Stimulated activated CD4-positive, alpha-beta T cell treated with anti-CD3 and anti-CD28 coated beads, Interleukin-1b, Interleukin-23, amount 100 ng/mL, for 24 hours (primary cell): ENCODE results near the gene DNM3.

ENCODE experiments used
- DNase-seq, 4 experiments: peaks; one replicate each; pipeline ENCODE4 v3.0.0-alpha.2; 2020; ENCODE audit warnings: low read depth in 4 of 4, low spot score in 1 of 4

The DNM3 gene

DNA sequence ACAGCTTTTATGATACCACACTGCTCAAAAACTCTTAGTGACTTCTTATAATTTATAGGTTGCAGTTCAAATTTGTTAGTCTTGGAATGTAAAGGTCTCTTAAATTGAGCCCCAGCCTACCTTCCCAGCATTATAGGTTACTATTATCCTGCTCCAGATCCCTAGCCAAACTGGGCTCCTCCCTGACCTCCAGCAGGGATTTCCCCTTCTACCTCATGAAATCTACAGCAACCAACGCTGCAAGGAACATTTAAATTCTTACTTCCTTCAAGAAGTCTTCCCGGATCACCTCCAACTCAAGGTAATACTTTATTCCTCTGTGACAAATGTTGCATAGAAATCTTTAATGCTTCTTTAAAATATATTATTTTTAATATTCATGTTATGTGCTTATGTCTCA is 324.1 kb downstream of the DNM3 start:
- no peak for DNase-seq

DNA sequence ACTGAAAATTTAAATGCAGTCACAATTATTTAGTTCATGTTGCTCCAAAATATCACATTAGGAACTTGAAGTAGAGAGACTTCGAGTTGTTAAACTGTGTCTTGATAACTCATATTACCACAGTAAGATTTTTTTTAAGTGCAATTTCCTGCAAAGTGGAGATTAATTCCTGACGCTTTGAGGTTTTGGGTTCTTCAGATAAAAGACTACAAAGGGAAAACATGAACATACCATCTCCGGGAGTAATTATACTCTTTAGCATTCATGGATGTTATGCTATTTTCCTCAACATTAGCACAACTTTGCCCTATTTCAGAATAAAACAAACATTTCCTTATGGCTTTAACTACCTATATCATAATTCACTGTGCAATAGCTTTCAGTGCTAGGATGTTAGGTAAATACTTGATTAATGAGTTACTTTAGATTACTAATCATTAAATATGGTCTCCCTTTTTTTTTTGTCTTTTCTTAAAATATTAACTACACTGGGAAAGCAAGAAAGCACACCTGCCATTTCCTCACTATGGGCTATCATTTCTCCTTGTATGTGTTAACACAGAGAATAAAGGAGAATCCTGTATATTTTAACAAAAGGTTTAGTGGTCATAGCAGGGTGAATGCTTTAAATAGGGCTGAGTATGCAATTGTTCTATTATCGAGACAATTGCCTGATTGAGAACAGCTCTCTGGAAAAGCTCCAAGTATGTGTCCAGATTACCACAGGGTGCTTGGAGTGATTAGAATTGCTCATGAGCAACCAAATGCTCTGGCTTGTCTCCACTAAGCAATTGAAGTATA is 326.7 kb downstream of the DNM3 start:
- no peak for DNase-seq

GRCh38 chr1:172168597-172168872 is 327.2 kb downstream of the DNM3 start:
- no peak for DNase-seq

DNA sequence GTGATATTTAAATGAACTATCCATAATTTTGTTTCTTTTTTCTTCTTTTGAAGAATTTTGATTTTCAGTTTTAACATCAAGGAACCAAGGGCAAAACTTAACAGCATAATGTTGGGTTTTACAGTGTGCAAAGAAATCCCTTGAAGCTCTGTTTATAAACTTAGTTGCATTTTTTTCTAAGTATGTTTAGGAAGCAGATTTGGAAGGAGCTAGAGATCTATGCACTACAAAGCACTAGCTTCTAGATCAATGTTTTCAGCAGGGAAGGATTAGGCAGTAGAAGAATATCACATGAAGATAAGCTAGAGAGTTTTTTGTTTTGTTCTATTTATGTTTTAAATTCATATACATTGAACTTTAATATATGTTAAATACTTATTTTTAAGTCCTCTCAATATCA is 328.5 kb downstream of the DNM3 start:
- no peak for DNase-seq

GRCh38 chr1:172172352-172172831 is 331.1 kb downstream of the DNM3 start:
- DNase-seq = no peak

DNA sequence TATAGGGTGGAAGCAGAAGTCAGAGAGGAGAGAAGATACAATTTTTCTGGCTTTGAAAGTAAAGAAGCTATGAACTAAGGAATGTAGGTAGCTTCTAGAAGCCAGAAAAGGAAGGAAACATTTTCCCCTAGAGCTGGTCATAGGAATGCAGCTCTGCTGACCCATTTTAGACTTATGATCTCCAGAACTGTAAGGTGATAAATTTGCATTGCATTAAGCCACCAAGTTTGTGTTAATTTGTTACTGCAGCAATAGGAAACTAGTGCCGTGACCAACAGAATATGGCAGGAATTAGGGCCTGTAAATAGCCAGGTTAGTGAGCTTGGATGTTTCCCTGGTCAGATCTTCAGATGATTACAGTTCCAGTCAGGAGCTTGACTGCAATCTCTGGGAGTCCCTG is 334.9 kb downstream of the DNM3 start:
- DNase-seq = no peak

GRCh38 chr1:172177849-172178248 is 336.6 kb downstream of the DNM3 start:
- DNase-seq = no peak

DNA sequence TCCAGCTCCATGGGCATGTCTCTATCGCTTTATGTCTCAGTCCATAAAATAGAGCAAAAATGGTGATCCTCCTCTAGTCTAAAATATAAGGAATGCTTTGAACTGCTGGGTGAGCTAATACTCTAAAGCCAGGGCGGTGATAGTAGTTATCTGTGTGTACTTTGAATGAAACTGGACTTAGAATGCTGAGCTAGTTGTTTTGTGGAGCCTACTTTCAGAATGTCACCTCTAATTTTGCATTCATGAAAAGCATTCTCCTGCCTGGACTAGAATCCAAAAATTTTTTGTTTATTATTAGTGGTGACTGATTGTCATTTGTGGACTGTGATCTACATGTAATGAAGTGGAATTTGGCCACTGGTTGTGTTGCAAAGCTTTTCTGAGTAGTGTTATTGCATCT is 337.6 kb downstream of the DNM3 start:
- DNase-seq = no peak

DNA sequence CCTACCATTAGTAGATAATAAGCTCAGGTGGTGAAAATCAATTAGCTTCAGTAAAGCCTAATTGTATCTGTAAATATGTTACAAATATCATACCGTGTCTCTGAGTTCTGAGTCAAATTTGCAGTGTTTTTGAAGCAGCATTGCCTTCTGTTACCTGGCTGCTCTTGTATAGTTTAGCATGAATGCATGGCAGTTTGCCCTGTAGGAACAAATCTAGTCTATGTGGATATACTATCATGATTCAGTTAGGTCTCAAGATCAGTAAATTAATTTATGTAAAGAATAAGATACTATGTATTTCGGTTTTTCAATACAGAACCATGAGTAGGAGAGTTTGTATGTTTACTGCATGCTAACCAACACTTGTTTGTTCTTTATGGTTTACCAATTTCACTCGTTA is 338.6 kb downstream of the DNM3 start:
- DNase-seq = no peak

- DNase-seq = peak in 2 of 4 experiments; percentile 9 to 20
These were observed 339.4 kb downstream of the DNM3 start for GRCh38 chr1:172180501-172181285.

DNA sequence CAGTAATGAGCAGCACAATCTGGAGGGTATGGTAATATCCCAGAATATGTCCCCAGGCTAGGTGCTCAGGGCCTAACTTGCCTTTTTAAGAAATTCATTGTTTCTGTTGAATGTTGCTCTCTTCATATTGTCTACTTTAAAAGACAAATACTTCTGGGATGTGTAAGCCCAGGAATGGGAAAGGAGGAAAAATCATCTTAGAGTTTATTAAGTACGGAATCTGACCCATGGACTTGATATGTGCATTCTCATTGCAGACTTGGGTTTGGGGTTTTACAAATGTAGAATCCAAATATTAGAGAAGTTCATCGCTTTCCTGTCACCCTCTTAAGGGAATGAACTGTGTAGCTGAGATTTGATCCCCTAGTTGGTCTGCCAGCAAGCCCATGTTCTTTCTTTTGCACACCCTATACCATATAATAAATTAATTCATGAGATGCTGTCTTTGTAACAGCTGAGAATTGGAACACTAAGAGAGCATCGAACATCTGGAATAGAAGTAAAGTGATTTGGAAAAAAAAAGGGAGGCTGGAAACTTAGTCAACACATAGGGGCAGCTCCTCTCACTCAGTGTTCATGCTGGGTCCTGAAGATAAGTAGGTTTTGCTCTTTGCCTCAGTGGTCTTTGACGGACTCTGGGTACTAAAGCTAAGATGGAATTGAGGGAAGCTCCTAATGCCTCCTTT is 343.4 kb downstream of the DNM3 start:
- no peak for DNase-seq

DNA sequence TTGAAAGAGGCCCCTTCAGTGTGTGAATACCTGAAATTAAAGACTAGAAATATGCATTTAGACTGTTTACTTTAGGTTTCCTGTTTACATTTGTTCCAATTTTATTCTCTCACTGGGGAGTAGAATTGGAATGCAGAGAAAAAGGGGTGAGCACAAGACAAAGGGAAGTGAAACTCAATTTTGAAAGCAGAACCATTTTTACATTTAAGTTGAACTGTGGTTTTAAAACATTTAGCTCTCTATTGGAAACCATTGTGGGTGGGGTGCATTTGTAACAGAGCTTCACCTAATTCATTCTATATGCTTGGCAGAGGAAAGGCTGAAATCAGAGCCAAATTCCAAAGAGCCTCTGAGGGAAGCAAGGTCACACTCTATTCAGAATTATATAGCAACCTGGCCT is 343.9 kb downstream of the DNM3 start:
- no peak for DNase-seq

- DNase-seq = no peak
These were observed 344.7 kb downstream of the DNM3 start for GRCh38 chr1:172185996-172186395.

DNA sequence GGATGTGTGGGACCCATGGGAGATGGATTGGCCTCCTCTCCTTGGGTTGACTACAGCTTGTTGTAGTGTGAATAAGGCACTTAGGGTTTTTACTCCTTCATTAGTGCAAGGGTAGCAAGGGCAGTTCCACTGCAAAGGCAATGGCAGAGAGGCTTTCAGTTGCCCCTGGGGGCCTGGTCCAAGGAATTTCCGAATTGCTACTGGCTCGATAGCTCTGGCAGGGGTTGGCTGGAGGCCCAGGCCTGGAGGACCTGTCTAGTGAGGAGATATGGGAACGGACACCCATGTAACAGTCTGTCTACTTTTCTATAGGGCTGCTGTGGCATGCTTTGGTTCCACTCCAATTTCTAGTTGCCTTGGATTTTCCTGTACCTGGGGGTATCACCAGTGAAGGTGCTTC is 360.3 kb downstream of the DNM3 start:
- DNase-seq = no peak

DNA sequence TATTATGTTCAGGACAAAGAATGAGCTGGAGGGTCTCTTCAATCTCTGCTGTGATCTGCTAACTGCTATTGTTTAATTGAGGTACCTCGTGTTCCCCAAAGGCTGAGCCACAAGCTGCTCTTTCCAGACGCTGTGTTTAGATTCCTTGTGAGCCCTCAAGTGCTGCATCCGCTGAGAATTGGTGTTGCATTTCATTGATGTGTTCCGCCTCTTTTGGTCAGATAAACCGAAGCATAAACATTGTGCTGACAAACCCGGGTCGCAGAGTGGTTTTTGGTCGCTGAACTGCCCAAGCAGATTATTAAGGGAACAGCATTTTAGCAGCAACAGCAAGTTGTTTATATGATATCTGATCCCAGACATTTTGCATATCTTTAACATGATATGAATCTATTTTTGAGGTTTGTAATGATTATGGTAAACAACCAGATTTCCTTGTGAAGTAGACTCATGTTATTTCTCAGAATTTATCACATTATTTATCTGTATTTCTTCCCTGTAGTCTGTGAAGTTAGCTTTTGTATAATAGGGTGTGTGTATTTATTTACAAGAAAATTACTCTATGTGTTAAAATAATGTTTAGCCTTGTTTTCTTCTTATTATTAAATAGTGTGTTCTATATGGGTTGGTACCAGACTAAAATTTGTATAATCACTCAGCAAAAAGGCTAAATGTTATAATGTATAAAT is 362.0 kb downstream of the DNM3 start:
- DNase-seq = no peak

- DNase-seq = no peak
These were observed 362.6 kb downstream of the DNM3 start for GRCh38 chr1:172203902-172204301.

GRCh38 chr1:172206256-172206655 is 365.0 kb downstream of the DNM3 start:
- no peak for DNase-seq

DNA sequence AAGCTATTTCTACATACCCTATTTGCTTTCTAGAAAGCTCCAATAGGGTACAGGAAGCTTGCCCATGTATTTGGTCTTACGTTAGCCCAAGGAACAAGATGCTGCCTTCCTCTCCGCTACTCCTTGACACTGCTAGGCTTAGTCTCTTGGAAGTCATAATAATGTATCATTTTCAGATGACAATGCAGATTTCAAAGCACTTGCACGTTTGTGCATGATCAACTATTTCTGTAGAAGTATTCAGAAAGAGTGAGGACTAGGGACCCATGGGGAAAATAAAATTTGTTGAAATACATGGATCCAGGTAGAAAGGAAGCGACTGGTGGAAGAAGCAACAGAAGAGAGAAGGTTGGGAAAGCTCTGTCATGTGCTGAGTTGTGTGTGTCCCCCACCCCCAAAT is 367.3 kb downstream of the DNM3 start:
- no peak for DNase-seq

DNA sequence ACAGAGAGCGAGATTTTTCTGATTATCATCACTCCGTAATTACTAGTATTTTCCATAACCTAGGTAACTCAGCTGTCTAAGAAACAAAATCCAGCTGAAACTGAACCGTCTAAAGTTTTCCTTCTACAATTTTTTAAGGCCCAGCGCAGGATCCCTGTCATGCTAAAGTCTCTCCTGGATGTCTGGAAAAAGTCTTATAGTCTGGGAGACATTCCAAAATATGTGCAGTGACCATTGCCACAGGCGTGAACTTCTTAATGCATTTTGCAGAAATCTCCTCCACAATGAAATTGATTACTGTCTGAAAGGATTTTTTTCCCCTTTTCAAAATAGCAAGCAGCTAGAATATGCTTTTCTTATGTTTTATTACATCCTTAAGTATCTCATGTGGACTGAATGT is 369.9 kb downstream of the DNM3 start:
- DNase-seq = no peak

- DNase-seq = no peak
These were observed 370.8 kb downstream of the DNM3 start for GRCh38 chr1:172212124-172212523.

DNA sequence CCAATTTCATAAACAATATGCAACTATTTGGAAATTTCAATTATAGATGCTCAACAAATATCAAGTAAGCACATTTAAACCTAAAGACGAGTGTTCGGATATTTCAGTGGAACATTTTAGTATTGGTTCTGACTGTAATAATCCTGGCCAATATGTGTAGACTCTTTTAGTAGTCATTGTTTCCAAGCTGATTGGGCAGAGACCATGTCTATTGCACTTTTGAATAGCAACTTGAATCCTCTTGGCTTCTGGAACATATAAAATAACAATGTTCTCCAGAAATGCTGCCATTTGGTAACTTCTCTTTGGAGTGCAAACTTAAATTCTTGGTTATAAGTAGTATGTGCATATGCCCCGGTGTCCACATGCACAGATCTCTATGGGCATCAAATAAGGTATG is 373.7 kb downstream of the DNM3 start:
- DNase-seq = no peak

GRCh38 chr1:172219966-172220365 is 378.7 kb downstream of the DNM3 start:
- no peak for DNase-seq
